ENCODE data around the gene MS4A7. TPM values are rescaled to one million over a fixed set of nuclear protein-coding genes. Genes with fewer than 3 reads are reported as not detected.

MS4A7 gene
- total RNA-seq, 1 experiment from 2014 or later = not detected

- no peak within 1 kb of the TSS for H3K27ac Mint-ChIP-seq (ENCODE audit: unreplicated experiment)
Observed at GRCh38 chr11:60429272-60429671, 50.9 kb downstream of the MS4A7 start, which contains the start of gene MS4A5. Gene MS4A5, plus strand, starts transcription at chr11:60429572. Its CDS starts 103 bp downstream, at chr11:60429675.

GRCh38 chr11:60431251-60431650 is 52.9 kb downstream of the MS4A7 start:
- intact Hi-C loops (cut with micrococcal nuclease; ENCODE audit: unreplicated experiment) = no loop called here
- BruUV-seq (replicated peaks) = no TSS peak
- Mint-ChIP-seq H3K4me1 (ENCODE audit: low read depth, unreplicated experiment) (no peaks in the 10 kb centered on the region), H3K27ac (ENCODE audit: unreplicated experiment) (no peak overlapping the region), H3K9me3 (ENCODE audit: low read depth, unreplicated experiment) (no peaks in the 10 kb centered on the region), H3K4me3 (ENCODE audit: low read depth, unreplicated experiment) (no peak overlapping the region), H3K36me3 (ENCODE audit: insufficient read depth, unreplicated experiment) (no peaks in the 10 kb centered on the region), H3K27me3 (ENCODE audit: unreplicated experiment) (peaks cover 20% of the 10 kb centered on the region)
- TF ChIP-seq CTCF (IDR thresholded peaks at IDR 0.05; ENCODE audit: unreplicated experiment) = no peak
- CTCF ChIA-PET = no interaction called here
- DNase-seq = no peak

More at GRCh38 chr11:60429272-60429671, 50.9 kb downstream of the MS4A7 start, which contains the start of gene MS4A5:
- Mint-ChIP-seq H3K36me3 (ENCODE audit: insufficient read depth, unreplicated experiment) (no peaks in the 10 kb centered on the region), H3K4me3 (ENCODE audit: low read depth, unreplicated experiment) (no peak within 1 kb of the TSS), H3K9me3 (ENCODE audit: low read depth, unreplicated experiment) (no peaks in the 10 kb centered on the region), H3K27me3 (ENCODE audit: unreplicated experiment) (peaks cover 20% of the 10 kb centered on the region), H3K4me1 (ENCODE audit: low read depth, unreplicated experiment) (no peaks in the 10 kb centered on the region)
- no TSS peak for BruUV-seq (replicated peaks)
- no peak for DNase-seq
- CTCF ChIA-PET = no interaction called here
- intact Hi-C loops (cut with micrococcal nuclease; ENCODE audit: unreplicated experiment) = no loop called here
- TF ChIP-seq CTCF (IDR thresholded peaks at IDR 0.05; ENCODE audit: unreplicated experiment) = no peak

- no peak for DNase-seq
- H3K27ac Mint-ChIP-seq (ENCODE audit: unreplicated experiment) = no peak overlapping the region
- no peak for TF ChIP-seq CTCF (IDR thresholded peaks at IDR 0.05; ENCODE audit: unreplicated experiment)
- BruUV-seq (replicated peaks) = no TSS peak
- no peak overlapping the region for H3K4me3 Mint-ChIP-seq (ENCODE audit: low read depth, unreplicated experiment)
- peaks cover 20% of the 10 kb centered on the region for H3K27me3 Mint-ChIP-seq (ENCODE audit: unreplicated experiment)
- intact Hi-C loops (cut with micrococcal nuclease; ENCODE audit: unreplicated experiment) = no loop called here
- H3K9me3 Mint-ChIP-seq (ENCODE audit: low read depth, unreplicated experiment) = no peaks in the 10 kb centered on the region
- no peaks in the 10 kb centered on the region for H3K4me1 Mint-ChIP-seq (ENCODE audit: low read depth, unreplicated experiment)
- H3K36me3 Mint-ChIP-seq (ENCODE audit: insufficient read depth, unreplicated experiment) = no peaks in the 10 kb centered on the region
- CTCF ChIA-PET = no interaction called here
Observed at GRCh38 chr11:60433401-60433800, 55.1 kb downstream of the MS4A7 start.

Other genes with a start within 250 kb of the MS4A7 start
- not detected in 2 replicates for gene MS4A6A, start 195.4 kb upstream of the MS4A7 start, total RNA-seq (2022)
- gene MS4A4E, start 135.4 kb upstream of the MS4A7 start, total RNA-seq (2022) = not detected in 2 replicates
- not detected in 2 replicates for gene MS4A4A, start 97.9 kb upstream of the MS4A7 start, total RNA-seq (2022)
- gene MS4A6E, start 51.3 kb upstream of the MS4A7 start, total RNA-seq (2022) = not detected in 2 replicates
- gene MS4A14, start 17.9 kb downstream of the MS4A7 start, total RNA-seq (2022) = not detected in 2 replicates
- not detected in 2 replicates for gene MS4A5, start 51.0 kb downstream of the MS4A7 start, total RNA-seq (2022)
- not detected in 2 replicates for gene MS4A1, start 77.3 kb downstream of the MS4A7 start, total RNA-seq (2022)
- not detected in 2 replicates for gene MS4A12, start 114.2 kb downstream of the MS4A7 start, total RNA-seq (2022)
- not detected in 2 replicates for gene MS4A13, start 136.9 kb downstream of the MS4A7 start, total RNA-seq (2022)